HG03196 (cell line): ENCODE measurements around the gene TMIE.

Experiments
- ATAC-seq: cut with Tn5 transposase; IDR thresholded peaks from one replicate; pipeline ENCODE4 v1.9.1; 2021; ENCODE audit not compliant: unreplicated experiment

Gene TMIE

GRCh38 chr3:46668591-46668990 lies 32.6 kb upstream of the TMIE start:
- ATAC-seq = no peak

- no peak for ATAC-seq
Observed at GRCh38 chr3:46669191-46669999, 31.8 kb upstream of the TMIE start.

- ATAC-seq = no peak
Observed at GRCh38 chr3:46670000-46670890, 30.9 kb upstream of the TMIE start.

GRCh38 chr3:46670891-46671427 lies 30.2 kb upstream of the TMIE start:
- no peak for ATAC-seq

GRCh38 chr3:46671541-46672348 lies 29.4 kb upstream of the TMIE start:
- ATAC-seq = no peak

GRCh38 chr3:46672349-46672695 lies 28.9 kb upstream of the TMIE start:
- ATAC-seq = no peak

- no peak for ATAC-seq
Observed at GRCh38 chr3:46673151-46674030, 27.8 kb upstream of the TMIE start.

- ATAC-seq = no peak
Observed at GRCh38 chr3:46674031-46674845, 27.0 kb upstream of the TMIE start.

GRCh38 chr3:46675426-46675825 lies 25.8 kb upstream of the TMIE start:
- no peak for ATAC-seq

- ATAC-seq = no peak
Observed at GRCh38 chr3:46675843-46676567, 25.2 kb upstream of the TMIE start.

GRCh38 chr3:46676601-46677410 lies 24.4 kb upstream of the TMIE start:
- no peak for ATAC-seq

GRCh38 chr3:46677411-46677726 lies 23.8 kb upstream of the TMIE start:
- ATAC-seq = no peak

- no peak for ATAC-seq
Observed at GRCh38 chr3:46678280-46678679, 22.9 kb upstream of the TMIE start.

- no peak for ATAC-seq
Observed at GRCh38 chr3:46679681-46680080, 21.5 kb upstream of the TMIE start.

GRCh38 chr3:46680298-46680826 lies 20.8 kb upstream of the TMIE start:
- no peak for ATAC-seq

- ATAC-seq = no peak
Observed at GRCh38 chr3:46681387-46681786, 19.8 kb upstream of the TMIE start.

- ATAC-seq = no peak
Observed at GRCh38 chr3:46681856-46682540, 19.2 kb upstream of the TMIE start.
